ENCODE results near the gene OR1J2. TPM values are rescaled to one million over a fixed set of nuclear protein-coding genes. Genes with fewer than 3 reads are reported as not detected.

Gene OR1J2
- polyA plus RNA-seq, 1 donor (not counting 4 experiments of a cell fraction or from before 2014, with no cell fraction given) = not detected

- Histone ChIP-seq H4K20me1 (ENCODE audit: control insufficient read depth, extremely low read depth, insufficient read depth, low read length) (no peaks in the 10 kb centered on the region), H3K9me3 (ENCODE audit: control insufficient read depth, low read depth, low read length) (no peaks in the 10 kb centered on the region), H3K79me2 (ENCODE audit: control insufficient read depth, insufficient read depth, low read length) (no peaks in the 10 kb centered on the region), H3K4me1 (ENCODE audit: control insufficient read depth, extremely low read depth, insufficient read depth, low read length) (no peaks in the 10 kb centered on the region), H3K36me3 (ENCODE audit: control insufficient read depth in 2 of 2, extremely low read depth in 1 of 2, insufficient read depth in 2 of 2, low read length in 2 of 2) (no peaks in the 10 kb centered on the region), H3K9ac (ENCODE audit: control insufficient read depth, extremely low read depth, insufficient read depth, low read length) (no peak overlapping the region), H3K27me3 (ENCODE audit: control insufficient read depth, extremely low read depth, insufficient read depth, low read length) (peaks cover 2% of the 10 kb centered on the region), H2AFZ (ENCODE audit: control insufficient read depth, low read length) (no peak overlapping the region), H3K4me3 (ENCODE audit: control insufficient read depth in 2 of 3, extremely low read depth in 1 of 3, insufficient read depth in 2 of 3, low read depth in 1 of 3, low read length in 3 of 3) (no peak overlapping the region), H3K4me2 (ENCODE audit: control insufficient read depth, extremely low read depth, insufficient read depth, low read depth, low read length) (no peak overlapping the region), H3K27ac (ENCODE audit: control insufficient read depth, insufficient read depth, low read length) (no peak overlapping the region), H3K9me1 (ENCODE audit: control insufficient read depth, extremely low read depth, insufficient read depth, low read length) (no peaks in the 10 kb centered on the region)
- DNase-seq (ENCODE audit: low read depth, low spot score) (no peak), FAIRE-seq (no peak)
- dilution Hi-C loops (cut with MboI; ENCODE audit: extremely low pct_ligation_motif_present, low sequenced_read_pairs) = no loop called here
- TF ChIP-seq CTCF (optimal IDR thresholded peaks at IDR 0.05 in 1 of 3, IDR thresholded peaks at IDR 0.05 in 1 of 3, conservative IDR thresholded peaks at IDR 0.05 in 1 of 3; ENCODE audit: extremely low read depth in 1 of 3, insufficient read depth in 2 of 3, low read length in 3 of 3) = no peak
- TF ChIP-seq EZH2 (IDR thresholded peaks at IDR 0.05; ENCODE audit: low read length) = no peak
These were observed 34.9 kb upstream of the OR1J2 start for GRCh38 chr9:122475717-122476116.

GRCh38 chr9:122477346-122477745 lies 33.3 kb upstream of the OR1J2 start:
- FAIRE-seq (no peak), DNase-seq (ENCODE audit: low read depth, low spot score) (no peak)
- Histone ChIP-seq H3K9me3 (ENCODE audit: control insufficient read depth, low read depth, low read length) (no peaks in the 10 kb centered on the region), H2AFZ (ENCODE audit: control insufficient read depth, low read length) (no peak overlapping the region), H3K79me2 (ENCODE audit: control insufficient read depth, insufficient read depth, low read length) (no peaks in the 10 kb centered on the region), H3K27ac (ENCODE audit: control insufficient read depth, insufficient read depth, low read length) (no peak overlapping the region), H3K9ac (ENCODE audit: control insufficient read depth, extremely low read depth, insufficient read depth, low read length) (no peak overlapping the region), H3K27me3 (ENCODE audit: control insufficient read depth, extremely low read depth, insufficient read depth, low read length) (peaks cover 2% of the 10 kb centered on the region), H3K36me3 (ENCODE audit: control insufficient read depth in 2 of 2, extremely low read depth in 1 of 2, insufficient read depth in 2 of 2, low read length in 2 of 2) (no peaks in the 10 kb centered on the region), H3K4me2 (ENCODE audit: control insufficient read depth, extremely low read depth, insufficient read depth, low read depth, low read length) (no peak overlapping the region), H3K4me1 (ENCODE audit: control insufficient read depth, extremely low read depth, insufficient read depth, low read length) (no peaks in the 10 kb centered on the region), H3K4me3 (ENCODE audit: control insufficient read depth in 2 of 3, extremely low read depth in 1 of 3, insufficient read depth in 2 of 3, low read depth in 1 of 3, low read length in 3 of 3) (no peak overlapping the region), H3K9me1 (ENCODE audit: control insufficient read depth, extremely low read depth, insufficient read depth, low read length) (no peaks in the 10 kb centered on the region), H4K20me1 (ENCODE audit: control insufficient read depth, extremely low read depth, insufficient read depth, low read length) (no peaks in the 10 kb centered on the region)
- TF ChIP-seq EZH2 (IDR thresholded peaks at IDR 0.05; ENCODE audit: low read length) = no peak
- TF ChIP-seq CTCF (optimal IDR thresholded peaks at IDR 0.05 in 1 of 3, IDR thresholded peaks at IDR 0.05 in 1 of 3, conservative IDR thresholded peaks at IDR 0.05 in 1 of 3; ENCODE audit: extremely low read depth in 1 of 3, insufficient read depth in 2 of 3, low read length in 3 of 3) = no peak
- dilution Hi-C loops (cut with MboI; ENCODE audit: extremely low pct_ligation_motif_present, low sequenced_read_pairs) = no loop called here

All from keratinocyte (primary cell).